K562 (cell line): ENCODE measurements around the gene MRI1. TPM values are rescaled to one million over a fixed set of nuclear protein-coding genes. Genes with fewer than 3 reads are reported as not detected.

ENCODE experiments used
- PCBP1 ChIP-seq: fragments of 200-400 bp; formaldehyde crosslinking; IDR thresholded peaks from 2 replicates; pipeline ENCODE4 v1.6.1; 2018; ENCODE audit warnings: mild to moderate bottlenecking, low read depth, low read length; ENCODE audit not compliant: poor library complexity, severe bottlenecking
- PHF21A ChIP-seq: fragments of 450-650 bp; IDR thresholded peaks from 2 replicates; pipeline ENCODE4 v1.6.1; 2017; ENCODE audit warnings: low read depth, borderline replicate concordance
- PRMT5 ChIP-seq: sonication (generic); formaldehyde crosslinking; IDR thresholded peaks from 2 replicates; pipeline ENCODE4 v1.5.0; 2020; ENCODE audit warnings: missing genetic modification reagents
- SMARCE1 ChIP-seq: fragments of 450-650 bp; IDR thresholded peaks from 2 replicates; pipeline ENCODE4 v1.7.1; 2016; ENCODE audit warnings: mild to moderate bottlenecking
- SP2 ChIP-seq: IDR thresholded peaks from 2 replicates; pipeline ENCODE4 v1.6.1; 2011; ENCODE audit warnings: mild to moderate bottlenecking, low read depth, low read length, moderate library complexity; ENCODE audit not compliant: poor library complexity, severe bottlenecking; ENCODE audit errors: extremely low read depth
- TAF7 ChIP-seq: fragments of 450-650 bp; IDR thresholded peaks from 2 replicates; pipeline ENCODE4 v1.6.1; 2016; ENCODE audit warnings: missing genetic modification characterization, missing compliant biosample characterization
- ZKSCAN3 ChIP-seq: fragments of 250-450 bp; sonication (Bioruptor Pico); IDR thresholded peaks from 2 replicates; pipeline ENCODE4 v1.4.0; 2020
- ZNF431 ChIP-seq: sonication (generic); formaldehyde crosslinking; IDR thresholded peaks from 2 replicates; pipeline ENCODE4 v1.8.0; 2022; ENCODE audit warnings: mild to moderate bottlenecking, missing genetic modification reagents
- ZNF707 ChIP-seq: fragments of 250-450 bp; sonication (Bioruptor Pico); conservative IDR thresholded peaks from 2 replicates; pipeline ENCODE4 v1.8.0; 2022; ENCODE audit warnings: inconsistent platforms, mild to moderate bottlenecking, moderate library complexity
- ZNF780A ChIP-seq: fragments of 250-450 bp; sonication (Bioruptor Pico); IDR thresholded peaks from 2 replicates; pipeline ENCODE4 v1.5.0; 2021; ENCODE audit warnings: mild to moderate bottlenecking
- polyA plus RNA-seq, 8 experiments: library from polyadenylated mRNA; depleted of rRNA in 4 of 8; stranded (reverse) in 5 of 8; unstranded in 3 of 8; fragments of >200 nt; fragmentation: Nextera tagmentation in 2 of 8; fragmentation: Illumina TruSeq in 1 of 8; extraction: Ambion mirVana in 2 of 8; extraction: Trizol in 1 of 8; gene quantifications; 2 replicates each; pipeline versions ENCODE4 v1.2.1 to v1.2.3, GENCODE V29; 2011 to 2014; ENCODE audit warnings: inconsistent platforms in 1 of 8, missing spikeins in 1 of 8
- total RNA-seq, 7 experiments: library from RNA; depleted of rRNA in 6 of 7; stranded (reverse); fragments of >200 nt in 6 of 7; fragmentation: Illumina TruSeq in 2 of 7; extraction: Trizol in 2 of 7; gene quantifications; 2 replicates each; pipeline versions ENCODE4 v1.2.1 to v1.2.3, GENCODE V29; 2011 to 2021; ENCODE audit warnings: low replicate concordance in 1 of 7
- TF ChIP-seq, protein P1 (sequence below): IDR thresholded peaks from 2 replicates; pipeline ENCODE4 v1.6.1; 2012; ENCODE audit warnings: low read depth, low read length, improper control_type of control experiment, borderline replicate concordance
- TF ChIP-seq, protein P2 (sequence below): fragments of 250-450 bp; sonication (Bioruptor Pico); IDR thresholded peaks from 2 replicates; pipeline ENCODE4 v1.8.0; 2022; ENCODE audit warnings: inconsistent platforms, mild to moderate bottlenecking, moderate library complexity, borderline replicate concordance
- TF ChIP-seq, protein P3 (sequence below): sonication (generic); formaldehyde crosslinking; IDR thresholded peaks from 2 replicates; pipeline ENCODE4 v1.4.0; 2020; ENCODE audit warnings: mild to moderate bottlenecking, missing genetic modification reagents
- TF ChIP-seq, protein P4 (sequence below): sonication (generic); formaldehyde crosslinking; IDR thresholded peaks from 2 replicates; pipeline ENCODE4 v1.8.0; 2023; ENCODE audit warnings: missing genetic modification reagents, mild to moderate bottlenecking, borderline replicate concordance
- TF ChIP-seq, protein P5 (sequence below): fragments of 450-650 bp; formaldehyde crosslinking; IDR thresholded peaks from 2 replicates; pipeline ENCODE4 v1.4.0; 2022; ENCODE audit warnings: missing genetic modification characterization

The MRI1 gene
- total and polyA plus RNA-seq, 9 of the 15 experiments (the other 6 are each of a cell fraction or from before 2014, with no cell fraction given), result 5.5 to 57.4 (median 28.2) TPM

DNA sequence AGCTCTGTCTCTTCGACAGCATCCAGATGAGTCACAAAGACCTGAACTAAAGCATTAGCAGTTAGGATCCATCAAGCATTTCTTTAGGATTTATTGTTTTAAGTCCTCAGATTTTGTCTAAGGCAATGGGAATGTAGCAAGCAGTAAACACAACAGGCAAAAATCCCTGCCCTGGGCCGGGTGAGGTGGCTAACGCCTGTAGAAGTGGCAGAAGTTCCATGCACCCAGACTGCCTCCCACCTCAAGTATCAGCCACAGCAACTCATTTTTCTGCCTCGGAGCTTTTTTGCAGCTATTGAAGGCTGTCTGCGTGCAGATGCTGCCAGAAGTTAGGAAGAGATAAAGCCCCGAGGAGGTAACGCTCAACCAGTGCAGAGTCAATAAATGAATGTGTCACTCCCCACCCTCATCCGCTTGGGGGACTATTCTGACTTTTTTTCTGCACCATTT lies 47.1 kb upstream of the MRI1 start (continued):
- TF ChIP-seq SP2, result no peak
- TF ChIP-seq, protein P1, sequence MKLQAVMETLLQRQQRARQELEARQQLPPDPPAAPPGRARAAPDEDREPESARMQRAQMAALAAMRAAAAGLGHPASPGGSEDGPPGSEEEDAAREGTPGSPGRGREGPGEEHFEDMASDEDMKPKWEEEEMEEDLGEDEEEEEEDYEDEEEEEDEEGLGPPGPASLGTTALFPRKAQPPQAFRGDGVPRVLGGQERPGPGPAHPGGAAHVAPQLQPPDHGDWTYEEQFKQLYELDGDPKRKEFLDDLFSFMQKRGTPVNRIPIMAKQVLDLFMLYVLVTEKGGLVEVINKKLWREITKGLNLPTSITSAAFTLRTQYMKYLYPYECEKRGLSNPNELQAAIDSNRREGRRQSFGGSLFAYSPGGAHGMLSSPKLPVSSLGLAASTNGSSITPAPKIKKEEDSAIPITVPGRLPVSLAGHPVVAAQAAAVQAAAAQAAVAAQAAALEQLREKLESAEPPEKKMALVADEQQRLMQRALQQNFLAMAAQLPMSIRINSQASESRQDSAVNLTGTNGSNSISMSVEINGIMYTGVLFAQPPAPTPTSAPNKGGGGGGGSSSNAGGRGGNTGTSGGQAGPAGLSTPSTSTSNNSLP, result peak; percentile 77; the same call in 1 of the 2 replicates
- no peak for TF ChIP-seq TAF7 (tag)
- no peak for TF ChIP-seq PCBP1
- TF ChIP-seq, protein P2, sequence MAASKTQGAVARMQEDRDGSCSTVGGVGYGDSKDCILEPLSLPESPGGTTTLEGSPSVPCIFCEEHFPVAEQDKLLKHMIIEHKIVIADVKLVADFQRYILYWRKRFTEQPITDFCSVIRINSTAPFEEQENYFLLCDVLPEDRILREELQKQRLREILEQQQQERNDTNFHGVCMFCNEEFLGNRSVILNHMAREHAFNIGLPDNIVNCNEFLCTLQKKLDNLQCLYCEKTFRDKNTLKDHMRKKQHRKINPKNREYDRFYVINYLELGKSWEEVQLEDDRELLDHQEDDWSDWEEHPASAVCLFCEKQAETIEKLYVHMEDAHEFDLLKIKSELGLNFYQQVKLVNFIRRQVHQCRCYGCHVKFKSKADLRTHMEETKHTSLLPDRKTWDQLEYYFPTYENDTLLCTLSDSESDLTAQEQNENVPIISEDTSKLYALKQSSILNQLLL (CRISPR knock-in tag), result no peak
- no peak for TF ChIP-seq ZNF431
- no peak for TF ChIP-seq ZKSCAN3 (CRISPR knock-in tag)
- TF ChIP-seq, protein P3, sequence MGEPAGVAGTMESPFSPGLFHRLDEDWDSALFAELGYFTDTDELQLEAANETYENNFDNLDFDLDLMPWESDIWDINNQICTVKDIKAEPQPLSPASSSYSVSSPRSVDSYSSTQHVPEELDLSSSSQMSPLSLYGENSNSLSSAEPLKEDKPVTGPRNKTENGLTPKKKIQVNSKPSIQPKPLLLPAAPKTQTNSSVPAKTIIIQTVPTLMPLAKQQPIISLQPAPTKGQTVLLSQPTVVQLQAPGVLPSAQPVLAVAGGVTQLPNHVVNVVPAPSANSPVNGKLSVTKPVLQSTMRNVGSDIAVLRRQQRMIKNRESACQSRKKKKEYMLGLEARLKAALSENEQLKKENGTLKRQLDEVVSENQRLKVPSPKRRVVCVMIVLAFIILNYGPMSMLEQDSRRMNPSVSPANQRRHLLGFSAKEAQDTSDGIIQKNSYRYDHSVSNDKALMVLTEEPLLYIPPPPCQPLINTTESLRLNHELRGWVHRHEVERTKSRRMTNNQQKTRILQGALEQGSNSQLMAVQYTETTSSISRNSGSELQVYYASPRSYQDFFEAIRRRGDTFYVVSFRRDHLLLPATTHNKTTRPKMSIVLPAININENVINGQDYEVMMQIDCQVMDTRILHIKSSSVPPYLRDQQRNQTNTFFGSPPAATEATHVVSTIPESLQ, result no peak
- TF ChIP-seq, protein P4, sequence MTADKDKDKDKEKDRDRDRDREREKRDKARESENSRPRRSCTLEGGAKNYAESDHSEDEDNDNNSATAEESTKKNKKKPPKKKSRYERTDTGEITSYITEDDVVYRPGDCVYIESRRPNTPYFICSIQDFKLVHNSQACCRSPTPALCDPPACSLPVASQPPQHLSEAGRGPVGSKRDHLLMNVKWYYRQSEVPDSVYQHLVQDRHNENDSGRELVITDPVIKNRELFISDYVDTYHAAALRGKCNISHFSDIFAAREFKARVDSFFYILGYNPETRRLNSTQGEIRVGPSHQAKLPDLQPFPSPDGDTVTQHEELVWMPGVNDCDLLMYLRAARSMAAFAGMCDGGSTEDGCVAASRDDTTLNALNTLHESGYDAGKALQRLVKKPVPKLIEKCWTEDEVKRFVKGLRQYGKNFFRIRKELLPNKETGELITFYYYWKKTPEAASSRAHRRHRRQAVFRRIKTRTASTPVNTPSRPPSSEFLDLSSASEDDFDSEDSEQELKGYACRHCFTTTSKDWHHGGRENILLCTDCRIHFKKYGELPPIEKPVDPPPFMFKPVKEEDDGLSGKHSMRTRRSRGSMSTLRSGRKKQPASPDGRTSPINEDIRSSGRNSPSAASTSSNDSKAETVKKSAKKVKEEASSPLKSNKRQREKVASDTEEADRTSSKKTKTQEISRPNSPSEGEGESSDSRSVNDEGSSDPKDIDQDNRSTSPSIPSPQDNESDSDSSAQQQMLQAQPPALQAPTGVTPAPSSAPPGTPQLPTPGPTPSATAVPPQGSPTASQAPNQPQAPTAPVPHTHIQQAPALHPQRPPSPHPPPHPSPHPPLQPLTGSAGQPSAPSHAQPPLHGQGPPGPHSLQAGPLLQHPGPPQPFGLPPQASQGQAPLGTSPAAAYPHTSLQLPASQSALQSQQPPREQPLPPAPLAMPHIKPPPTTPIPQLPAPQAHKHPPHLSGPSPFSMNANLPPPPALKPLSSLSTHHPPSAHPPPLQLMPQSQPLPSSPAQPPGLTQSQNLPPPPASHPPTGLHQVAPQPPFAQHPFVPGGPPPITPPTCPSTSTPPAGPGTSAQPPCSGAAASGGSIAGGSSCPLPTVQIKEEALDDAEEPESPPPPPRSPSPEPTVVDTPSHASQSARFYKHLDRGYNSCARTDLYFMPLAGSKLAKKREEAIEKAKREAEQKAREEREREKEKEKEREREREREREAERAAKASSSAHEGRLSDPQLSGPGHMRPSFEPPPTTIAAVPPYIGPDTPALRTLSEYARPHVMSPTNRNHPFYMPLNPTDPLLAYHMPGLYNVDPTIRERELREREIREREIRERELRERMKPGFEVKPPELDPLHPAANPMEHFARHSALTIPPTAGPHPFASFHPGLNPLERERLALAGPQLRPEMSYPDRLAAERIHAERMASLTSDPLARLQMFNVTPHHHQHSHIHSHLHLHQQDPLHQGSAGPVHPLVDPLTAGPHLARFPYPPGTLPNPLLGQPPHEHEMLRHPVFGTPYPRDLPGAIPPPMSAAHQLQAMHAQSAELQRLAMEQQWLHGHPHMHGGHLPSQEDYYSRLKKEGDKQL (CRISPR knock-in tag), result no peak
- TF ChIP-seq, protein P5, sequence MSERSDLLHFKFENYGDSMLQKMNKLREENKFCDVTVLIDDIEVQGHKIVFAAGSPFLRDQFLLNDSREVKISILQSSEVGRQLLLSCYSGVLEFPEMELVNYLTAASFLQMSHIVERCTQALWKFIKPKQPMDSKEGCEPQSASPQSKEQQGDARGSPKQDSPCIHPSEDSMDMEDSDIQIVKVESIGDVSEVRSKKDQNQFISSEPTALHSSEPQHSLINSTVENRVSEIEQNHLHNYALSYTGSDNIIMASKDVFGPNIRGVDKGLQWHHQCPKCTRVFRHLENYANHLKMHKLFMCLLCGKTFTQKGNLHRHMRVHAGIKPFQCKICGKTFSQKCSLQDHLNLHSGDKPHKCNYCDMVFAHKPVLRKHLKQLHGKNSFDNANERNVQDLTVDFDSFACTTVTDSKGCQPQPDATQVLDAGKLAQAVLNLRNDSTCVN (CRISPR knock-in tag), result no peak
- TF ChIP-seq ZNF780A (CRISPR knock-in tag), result no peak
- peak; percentile 56; the same call in 1 of the 2 replicates for TF ChIP-seq PHF21A
- peak; percentile 87 for TF ChIP-seq SMARCE1
- no peak for TF ChIP-seq ZNF707 (CRISPR knock-in tag)
- TF ChIP-seq PRMT5 (CRISPR knock-in tag), result no peak
